CD4-positive, alpha-beta T cell treated with Interleukin-21 for 1 hour (primary cell): Measurements from ENCODE around the gene SLC39A1.
"Not testable (repeated sequence)": the region's sequence is repeated elsewhere in the genome, so short reads cannot be mapped to it uniquely, and the experiment has no call there.

Experiments used
- DNase-seq: peaks from one replicate; pipeline ENCODE4 v3.0.0-alpha.2; 2020

SLC39A1 gene, protein sequence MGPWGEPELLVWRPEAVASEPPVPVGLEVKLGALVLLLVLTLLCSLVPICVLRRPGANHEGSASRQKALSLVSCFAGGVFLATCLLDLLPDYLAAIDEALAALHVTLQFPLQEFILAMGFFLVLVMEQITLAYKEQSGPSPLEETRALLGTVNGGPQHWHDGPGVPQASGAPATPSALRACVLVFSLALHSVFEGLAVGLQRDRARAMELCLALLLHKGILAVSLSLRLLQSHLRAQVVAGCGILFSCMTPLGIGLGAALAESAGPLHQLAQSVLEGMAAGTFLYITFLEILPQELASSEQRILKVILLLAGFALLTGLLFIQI

DNA sequence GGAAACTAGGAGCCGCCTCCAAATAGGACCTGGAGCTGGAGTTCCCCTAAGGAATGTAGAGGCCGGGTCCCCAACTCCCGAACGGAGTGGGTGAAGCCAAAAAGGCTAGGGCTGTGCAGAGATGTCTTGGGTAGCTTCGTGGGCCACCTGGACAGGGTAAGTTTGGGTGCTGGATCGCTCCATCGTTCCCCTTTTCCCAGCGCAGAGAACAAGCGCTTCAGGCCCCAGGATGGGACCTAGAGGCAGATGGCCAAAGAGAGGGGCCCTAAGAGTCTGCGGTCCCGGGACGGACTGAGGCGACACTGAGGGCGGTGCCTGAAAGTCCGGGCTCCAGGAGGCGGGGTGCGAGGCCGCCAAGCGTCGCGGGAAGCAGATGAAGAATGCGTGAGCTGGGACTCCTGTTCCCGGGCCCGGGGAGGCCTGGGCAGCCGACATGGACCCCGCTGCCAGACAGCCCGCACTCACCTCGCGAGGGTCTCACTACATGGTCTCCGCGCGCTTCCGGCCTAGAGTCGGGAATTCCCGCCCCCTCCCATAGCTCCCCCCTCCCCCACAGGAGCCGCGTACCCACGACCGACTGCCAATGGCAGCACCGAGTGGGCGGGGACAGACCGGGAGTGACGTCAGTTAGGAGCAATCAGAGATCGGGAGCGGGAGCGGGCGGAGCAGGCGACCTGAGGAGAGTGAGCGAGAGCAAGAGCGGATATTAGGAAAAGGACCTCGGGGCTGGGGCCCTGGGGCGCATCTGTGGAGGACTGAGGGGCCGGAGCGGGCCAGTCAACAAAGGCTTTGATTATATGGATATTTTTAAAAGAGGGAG, at the start of gene SLC39A1:
Gene SLC39A1 (minus strand): TSS at position 508 of the 820 bp plus-strand sequence. CDS start 822 bp downstream, outside the sequence.
- peak; percentile 95 for DNase-seq

DNA sequence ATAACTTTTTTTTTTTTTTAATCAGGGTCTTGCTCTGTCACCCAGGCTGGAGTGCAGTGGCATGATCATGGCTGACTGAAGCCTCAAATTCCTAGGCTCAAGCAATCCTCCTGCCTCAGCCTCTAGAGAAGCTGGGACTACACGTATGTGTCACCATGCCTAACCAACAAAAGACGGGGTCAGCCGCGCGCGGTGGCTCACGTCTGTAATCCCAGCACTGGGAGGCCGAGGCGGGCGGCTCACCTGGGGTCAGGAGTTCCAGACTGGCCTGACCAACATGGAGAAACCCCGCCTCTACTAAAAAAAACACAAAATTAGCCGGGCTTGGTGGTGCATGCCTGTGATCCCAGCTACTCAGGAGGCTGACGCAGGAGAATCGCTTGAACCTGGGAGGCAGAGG, 49.2 kb upstream of the SLC39A1 start:
- not testable (repeated sequence) for DNase-seq

DNA sequence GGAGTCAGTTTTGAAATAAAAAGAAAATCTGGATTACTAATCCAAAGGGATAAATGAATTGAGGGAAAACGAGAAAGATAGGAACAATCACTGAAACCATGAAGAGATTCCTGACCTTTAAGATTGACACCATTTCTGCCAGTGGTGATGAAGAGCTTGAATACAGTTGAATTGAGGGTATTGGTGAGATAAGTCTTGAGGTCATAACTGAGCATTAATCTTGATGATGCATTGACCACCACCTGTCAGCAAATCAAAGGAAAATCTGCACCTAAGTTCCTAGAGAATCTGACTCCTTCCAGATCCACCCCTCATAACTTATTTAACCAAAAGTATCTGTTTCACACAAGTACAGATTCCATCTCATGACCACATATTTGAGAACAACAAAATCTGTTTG, 48.8 kb upstream of the SLC39A1 start:
- DNase-seq: no peak

DNA sequence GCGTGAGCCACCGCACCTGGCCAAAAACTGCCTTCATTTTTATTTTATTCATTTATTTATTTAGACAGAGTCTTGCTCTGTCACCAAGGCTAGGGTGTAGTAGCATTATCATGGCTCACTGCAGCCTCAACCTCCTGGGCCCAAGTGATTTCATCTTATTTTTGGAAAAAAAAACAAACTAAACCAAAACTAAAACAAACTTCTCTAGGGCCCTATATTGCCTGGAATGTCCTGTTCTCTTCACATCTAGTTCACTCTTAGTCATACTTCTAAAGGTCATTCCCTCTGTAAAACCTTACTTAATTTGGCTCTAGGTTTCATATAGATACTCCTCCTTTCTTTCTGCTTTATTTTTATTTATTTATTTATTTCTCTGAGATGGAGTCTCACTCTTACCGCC, 42.8 kb upstream of the SLC39A1 start:
- no peak for DNase-seq

DNA sequence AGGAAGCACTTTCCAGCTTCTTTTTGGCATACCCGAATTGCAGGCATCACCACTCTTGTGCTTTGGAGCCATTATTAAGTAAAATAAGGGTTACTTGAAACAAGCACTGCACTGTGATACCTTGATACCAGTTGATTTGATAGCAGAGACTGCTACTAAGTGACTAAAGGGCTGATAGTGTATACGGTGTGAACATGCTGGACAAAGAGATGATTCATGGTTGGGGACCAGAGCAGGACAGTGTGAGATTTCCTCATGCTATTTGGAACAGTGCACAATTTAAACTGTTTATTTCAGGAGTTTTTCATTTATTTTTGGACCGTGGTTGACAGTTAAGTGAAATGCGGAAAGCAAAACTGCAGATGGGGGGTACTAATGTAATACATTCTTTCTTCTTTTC, 37.1 kb upstream of the SLC39A1 start:
- DNase-seq: no peak

DNA sequence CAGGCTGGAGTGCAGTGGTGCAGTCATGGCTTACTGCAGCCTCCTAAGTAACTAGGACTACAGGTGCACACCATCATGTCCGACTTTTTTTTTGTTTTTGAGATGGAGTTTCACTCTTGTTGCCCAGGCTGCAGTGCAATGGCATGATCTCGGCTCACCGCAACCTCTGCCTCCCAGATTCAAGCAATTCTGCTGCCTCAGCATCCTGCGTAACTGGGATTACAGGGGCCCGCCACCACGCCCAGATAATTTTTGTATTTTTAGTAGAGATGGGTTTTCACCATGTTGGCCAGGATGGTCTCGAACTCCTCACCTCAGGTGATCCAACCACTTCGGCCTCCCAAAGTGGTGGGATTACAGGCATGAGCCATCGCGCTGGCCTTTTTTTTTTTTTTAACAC, 33.5 kb upstream of the SLC39A1 start:
- DNase-seq: not testable (repeated sequence)

DNA sequence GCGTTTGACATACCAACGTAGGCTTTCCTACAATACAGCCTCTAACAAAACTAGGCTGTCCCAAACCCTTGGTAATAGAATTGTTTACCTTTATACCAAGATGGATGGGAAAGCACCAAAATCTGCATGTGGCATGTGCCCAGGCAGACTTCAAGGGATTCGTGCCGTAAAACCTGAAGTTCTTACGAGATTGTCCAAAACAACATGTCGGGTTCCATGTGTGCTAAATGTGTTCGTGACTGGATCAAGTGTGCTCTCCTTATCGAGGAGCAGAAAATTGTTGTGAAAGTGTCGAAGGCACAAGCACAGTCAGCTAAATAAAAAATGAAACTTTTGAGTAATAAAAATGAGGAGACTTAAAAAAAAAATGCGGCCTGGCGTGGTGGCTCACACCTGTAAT, 32.3 kb upstream of the SLC39A1 start:
- DNase-seq: no peak

GRCh38 chr1:153995202-153995601, 31.9 kb upstream of the SLC39A1 start:
- no peak for DNase-seq

- no peak for DNase-seq
Observed at GRCh38 chr1:153991806-153992205, 28.5 kb upstream of the SLC39A1 start.

- no peak for DNase-seq
Observed at GRCh38 chr1:153991151-153991630, 27.9 kb upstream of the SLC39A1 start.

- peak; percentile 97 for DNase-seq
Observed at GRCh38 chr1:153990468-153991150, 27.3 kb upstream of the SLC39A1 start, which contains the start of gene RPS27. RPS27 (plus strand) TSS chr1:153990762; CDS start chr1:153990797, 35 bp downstream.

DNA sequence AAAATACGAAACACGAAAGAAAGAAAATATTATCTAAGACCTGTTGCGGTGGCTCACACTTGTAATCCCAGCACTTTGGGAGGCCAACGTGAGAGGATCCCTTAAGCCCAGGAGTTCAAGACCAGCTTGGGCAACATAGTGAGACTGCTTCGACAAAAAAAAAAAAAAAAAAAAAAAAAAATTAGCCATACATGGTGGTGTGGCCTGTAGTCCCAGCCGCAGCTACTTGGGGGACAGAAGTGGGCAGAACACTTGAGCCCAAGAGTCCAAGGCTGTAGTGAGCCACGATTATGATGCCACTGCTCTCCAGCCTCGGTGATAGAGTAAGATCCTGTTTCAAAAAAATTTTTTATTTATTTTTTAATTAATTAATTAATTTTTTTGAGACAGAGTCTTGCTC, 24.3 kb upstream of the SLC39A1 start:
- DNase-seq: no peak

DNA sequence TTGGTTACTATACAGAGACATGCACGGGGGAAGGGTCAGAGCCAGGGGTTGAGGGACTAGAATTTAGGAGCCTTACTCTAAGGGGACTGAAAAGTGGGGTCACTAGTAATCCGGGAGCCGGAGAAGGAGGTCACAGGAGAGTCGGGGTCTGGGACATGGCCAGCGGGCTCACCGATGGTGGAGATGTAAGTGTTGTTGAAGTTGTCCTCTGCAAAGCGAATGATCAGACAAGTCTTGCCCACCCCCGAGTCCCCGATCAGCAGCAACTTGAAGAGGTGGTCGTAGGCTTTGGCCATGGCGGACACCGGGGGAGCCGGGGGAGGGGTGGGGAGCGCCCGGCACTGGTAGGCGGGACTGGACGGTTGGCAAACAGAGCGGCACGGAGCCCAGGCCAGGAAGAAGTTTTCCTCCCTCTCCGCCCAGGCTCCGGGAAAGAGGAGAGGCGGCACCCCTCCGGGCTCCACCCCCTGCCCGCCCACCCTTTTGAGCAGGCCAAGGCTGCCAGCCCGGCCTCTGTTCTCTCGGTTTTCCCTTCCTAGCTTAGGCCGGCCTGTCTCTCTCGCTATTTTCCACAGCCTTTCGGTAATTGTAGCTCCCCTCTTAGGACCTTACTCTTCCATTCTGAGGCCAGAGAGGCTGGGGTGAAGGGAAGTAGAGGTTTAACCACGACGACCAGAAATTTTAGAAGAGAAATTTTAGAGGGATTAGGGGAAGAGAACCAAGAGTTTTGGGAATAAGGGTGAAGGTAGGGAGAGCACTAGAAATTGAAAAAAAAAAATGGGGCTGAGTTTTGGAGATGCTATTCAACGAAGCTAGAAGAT, 22.8 kb upstream of the SLC39A1 start, which contains the start of gene RAB13:
Gene RAB13 (minus strand): TSS at position 399 of the 821 bp plus-strand sequence. CDS start 103 bp downstream, at position 296.
- no peak for DNase-seq

GRCh38 chr1:153985341-153985912, 22.1 kb upstream of the SLC39A1 start:
- DNase-seq: no peak

- DNase-seq: no peak
Observed at GRCh38 chr1:153984123-153984894, 21.0 kb upstream of the SLC39A1 start.

DNA sequence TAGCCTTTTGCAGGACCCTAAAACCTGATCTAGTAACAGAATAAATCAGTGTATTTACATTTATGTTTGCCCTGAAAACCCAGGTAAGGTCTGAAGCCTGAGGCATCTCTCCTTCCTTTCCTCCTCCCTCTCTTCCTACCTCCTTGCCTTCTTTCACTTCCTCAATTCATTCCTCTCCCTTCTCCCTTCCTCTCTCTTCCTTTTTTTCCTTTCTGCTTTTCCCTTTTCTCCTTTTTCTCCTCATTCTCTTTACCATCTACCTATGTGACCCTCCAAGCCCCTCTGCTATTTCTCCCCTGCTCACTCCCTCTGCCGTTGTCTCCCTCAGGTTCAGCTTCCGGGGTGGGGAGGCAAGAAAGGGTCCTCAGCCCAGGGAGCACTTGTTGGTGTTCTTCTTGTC, 18.4 kb upstream of the SLC39A1 start:
- not testable (repeated sequence) for DNase-seq

DNA sequence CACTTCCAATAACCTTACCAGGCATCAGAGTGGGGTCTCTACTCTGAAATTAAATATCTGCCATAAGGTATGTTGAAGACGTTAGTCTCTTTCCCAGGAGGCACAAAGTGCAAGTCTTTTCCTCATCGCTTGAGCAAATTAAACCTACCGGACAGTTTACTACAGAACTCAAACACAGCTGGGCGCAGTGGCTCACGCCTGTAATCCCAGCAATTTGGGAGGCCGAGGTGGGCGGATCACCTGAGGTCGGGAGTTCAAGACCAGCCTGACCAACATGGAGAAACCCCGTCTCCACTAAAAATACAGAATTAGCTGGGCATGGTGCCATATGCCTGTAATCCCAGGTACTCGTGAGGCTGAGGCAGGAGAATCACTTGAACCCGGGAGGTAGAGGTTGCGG, 15.8 kb upstream of the SLC39A1 start:
- DNase-seq: not testable (repeated sequence)

DNA sequence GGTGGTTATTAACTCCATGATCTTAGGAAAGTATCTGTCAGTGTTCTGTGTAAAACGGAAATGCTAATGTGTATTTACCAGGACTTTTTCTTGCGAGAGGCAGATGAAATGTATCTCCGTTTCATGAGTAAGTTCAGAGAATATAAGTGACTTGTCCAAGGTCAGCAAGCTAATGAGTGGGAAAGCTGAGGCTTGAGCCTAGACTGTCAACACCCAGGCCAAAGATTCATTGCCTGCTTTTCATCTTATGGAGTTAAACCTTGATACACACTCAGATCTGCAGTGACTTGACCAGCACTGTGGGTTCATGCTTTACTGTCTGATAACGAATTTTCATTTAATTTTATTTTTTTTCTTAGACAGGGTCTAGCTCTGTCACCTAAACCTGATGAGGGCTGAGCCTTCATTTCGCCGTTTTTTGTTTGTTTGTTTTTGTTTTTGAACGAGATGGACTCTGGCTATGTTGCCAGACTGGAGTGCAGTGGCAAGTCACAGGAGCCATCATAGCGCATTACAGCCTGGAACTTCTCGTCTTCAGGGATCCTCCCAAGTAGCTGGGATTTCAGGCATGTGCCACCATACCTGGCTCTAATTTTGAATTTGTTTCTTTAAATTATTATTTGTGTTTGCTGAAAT, 15.1 kb upstream of the SLC39A1 start:
- DNase-seq: no peak

DNA sequence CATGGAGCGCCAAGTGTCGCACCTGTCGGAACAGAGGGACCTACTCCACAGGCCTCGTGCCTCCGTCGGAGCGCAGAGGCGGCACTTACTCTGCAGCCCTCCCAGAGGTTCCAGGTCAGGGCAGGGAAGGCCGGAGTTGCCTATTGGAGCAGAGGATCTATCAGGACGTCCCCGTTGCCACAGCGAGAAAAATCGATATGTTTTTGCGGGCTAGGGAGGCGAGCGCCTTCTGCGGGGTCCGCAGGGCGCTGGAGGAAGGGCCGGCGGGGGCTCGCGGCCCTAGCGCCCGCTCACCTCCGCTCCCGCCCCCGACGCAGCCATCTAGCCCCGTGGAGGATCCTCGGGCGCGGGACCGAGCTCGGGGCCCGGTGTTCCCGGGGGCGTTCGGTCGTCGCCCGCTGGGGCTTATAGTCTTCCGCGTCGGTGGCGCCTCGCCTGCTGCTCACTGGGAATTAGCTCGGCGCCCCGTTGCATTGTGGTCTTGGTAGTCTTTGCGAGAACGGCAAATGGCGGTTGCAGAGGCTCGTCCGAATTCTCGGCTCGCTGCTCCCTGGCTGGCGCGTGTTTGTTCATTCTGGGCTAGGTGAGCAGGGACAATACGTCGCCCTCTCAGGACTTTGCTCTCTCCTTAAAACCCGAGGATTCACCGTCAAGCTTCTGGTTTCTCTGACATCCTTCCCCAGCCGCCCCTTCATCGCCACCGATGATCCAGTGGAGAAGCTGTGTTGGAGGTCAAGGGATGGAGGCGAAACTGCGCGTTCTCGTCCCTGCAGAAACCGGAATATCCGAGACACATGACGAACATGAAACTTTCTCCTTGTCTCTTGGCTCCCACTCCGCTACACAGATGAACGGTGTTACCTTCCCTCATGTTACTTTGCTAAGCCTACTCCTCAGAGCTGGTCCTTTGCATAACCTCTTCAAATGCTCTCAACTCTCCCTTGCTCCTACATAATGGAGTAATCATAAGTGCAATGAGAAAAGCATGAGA, 14.2 kb upstream of the SLC39A1 start, which contains the start of gene JTB:
Gene JTB (minus strand): TSS at position 425 of the 991 bp plus-strand sequence. CDS start 422 bp downstream, at position 3.
- peak; percentile 87 for DNase-seq
